ENCODE measurements around the gene SH2D3A. TPM values are rescaled to one million over a fixed set of nuclear protein-coding genes. Genes with fewer than 3 reads are reported as not detected.

Gene SH2D3A
- total RNA-seq, 2 donors from 2014 or later = 43.8 to 50.3 TPM

DNA sequence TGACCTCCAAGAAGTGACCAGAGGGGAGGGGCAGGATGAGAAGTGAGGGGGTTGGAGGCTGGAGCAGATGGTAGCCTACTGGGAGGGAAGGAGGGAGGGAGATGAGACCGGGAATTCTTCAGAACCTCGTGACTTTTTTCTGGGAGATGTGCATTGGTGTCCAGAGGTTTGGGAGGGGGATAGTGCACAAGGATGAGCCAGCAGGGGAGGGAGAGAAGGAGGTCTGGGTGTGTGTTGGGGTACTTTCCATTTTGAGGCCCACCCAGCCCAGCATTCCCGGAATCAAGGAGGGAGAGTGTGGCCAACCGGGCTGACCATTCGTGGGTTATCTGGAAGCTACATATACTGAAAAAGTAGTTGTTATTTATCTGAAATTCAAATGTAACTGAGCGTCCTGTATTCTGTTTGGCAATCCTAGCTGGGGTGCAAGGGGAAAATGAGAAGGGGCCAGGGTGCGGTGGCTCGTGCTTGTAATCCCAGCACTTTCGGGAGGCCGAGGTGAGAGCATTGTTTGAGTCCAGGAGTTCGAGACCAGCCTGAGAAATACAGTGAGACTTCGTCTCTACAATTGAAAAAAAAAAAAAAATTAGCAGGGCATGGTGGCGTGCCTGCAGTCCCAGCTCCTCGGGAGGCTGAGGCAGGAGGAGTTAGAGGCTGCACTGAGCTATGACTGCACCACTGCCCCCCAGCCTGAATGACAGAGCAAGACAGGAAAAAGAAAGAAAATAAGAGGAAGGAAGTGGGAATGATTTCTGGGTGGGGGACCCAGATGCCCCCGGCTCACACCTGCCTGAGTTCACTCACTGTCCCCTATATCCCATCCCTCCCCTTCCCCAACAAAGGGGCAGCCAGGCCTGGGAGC lies 42.4 kb downstream of the SH2D3A start:
- no peak overlapping the region for H3K27ac Mint-ChIP-seq

DNA sequence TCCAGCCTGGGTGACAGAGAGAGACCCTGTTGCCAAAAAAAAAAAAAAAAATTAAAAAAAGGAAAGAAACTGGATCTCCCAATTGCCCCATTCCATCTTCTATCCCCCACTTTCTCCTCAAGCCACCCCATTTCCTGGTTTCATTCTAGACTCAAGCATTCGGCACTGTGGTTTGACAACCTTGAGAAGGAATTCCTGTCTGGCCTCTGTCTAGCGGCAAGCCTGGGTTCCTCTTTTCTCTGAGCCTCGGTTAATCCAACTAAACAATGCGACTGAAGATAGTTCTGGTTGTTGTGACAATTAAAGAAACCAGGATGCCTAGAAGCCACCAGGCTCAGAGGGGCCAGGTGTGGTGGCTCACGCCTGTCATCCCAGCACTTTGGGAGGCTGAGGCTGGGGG lies 43.5 kb downstream of the SH2D3A start:
- H3K9me3 ChIP-seq (ENCODE audit: control insufficient read depth, low read length, poor library complexity, severe bottlenecking) = no peaks in the 10 kb centered on the region
- peaks cover 3% of the 10 kb centered on the region for H3K36me3 Mint-ChIP-seq (ENCODE audit: low read depth)
- ATAC-seq = no peak
- H3K27ac Mint-ChIP-seq = no peak overlapping the region
- peaks cover 19% of the 10 kb centered on the region for H3K4me1 Mint-ChIP-seq
- H3K27me3 Mint-ChIP-seq = no peaks in the 10 kb centered on the region
- no peak overlapping the region for H3K4me3 Mint-ChIP-seq
- DNase-seq = no peak

More for the DNA sequence above, 42.4 kb downstream of the SH2D3A start:
- ATAC-seq (no peak), DNase-seq (no peak)
- H3K36me3 Mint-ChIP-seq (ENCODE audit: low read depth) = no peaks in the 10 kb centered on the region
- H3K27me3 Mint-ChIP-seq = no peaks in the 10 kb centered on the region
- no peaks in the 10 kb centered on the region for H3K9me3 ChIP-seq (ENCODE audit: control insufficient read depth, low read length, poor library complexity, severe bottlenecking)
- peaks cover 15% of the 10 kb centered on the region for H3K4me1 Mint-ChIP-seq
- no peak overlapping the region for H3K4me3 Mint-ChIP-seq

DNA sequence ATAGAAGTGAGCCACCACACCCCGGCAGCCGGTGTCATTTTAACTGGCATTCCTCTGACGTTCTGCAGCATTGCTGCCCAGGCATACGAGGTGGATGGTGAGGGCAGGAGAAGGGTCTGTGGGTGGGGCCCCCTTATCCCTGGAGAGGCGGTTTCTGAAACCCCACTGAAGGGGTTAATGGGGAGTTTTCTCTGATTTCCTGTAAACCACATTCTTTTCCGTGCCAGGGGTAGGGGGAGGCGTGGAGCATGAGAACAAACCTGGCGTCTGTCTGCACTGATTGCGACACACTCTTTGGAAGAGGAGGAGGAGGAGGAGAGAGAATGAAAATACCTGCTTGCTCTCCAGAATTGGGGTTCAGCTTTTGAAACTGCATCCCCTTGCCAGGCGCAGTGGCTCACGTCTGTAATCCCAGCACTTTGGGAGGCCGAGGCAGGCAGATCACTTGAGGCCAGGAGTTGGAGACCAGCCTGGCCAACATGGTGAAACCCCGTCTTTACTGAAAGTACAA lies 44.1 kb downstream of the SH2D3A start:
- ATAC-seq = no peak
- H3K9me3 ChIP-seq (ENCODE audit: control insufficient read depth, low read length, poor library complexity, severe bottlenecking) = no peaks in the 10 kb centered on the region
- Mint-ChIP-seq H3K27ac (no peak overlapping the region), H3K4me3 (no peak overlapping the region), H3K36me3 (ENCODE audit: low read depth) (peaks cover 3% of the 10 kb centered on the region), H3K27me3 (no peaks in the 10 kb centered on the region), H3K4me1 (peaks cover 16% of the 10 kb centered on the region)
- DNase-seq = no peak

DNA sequence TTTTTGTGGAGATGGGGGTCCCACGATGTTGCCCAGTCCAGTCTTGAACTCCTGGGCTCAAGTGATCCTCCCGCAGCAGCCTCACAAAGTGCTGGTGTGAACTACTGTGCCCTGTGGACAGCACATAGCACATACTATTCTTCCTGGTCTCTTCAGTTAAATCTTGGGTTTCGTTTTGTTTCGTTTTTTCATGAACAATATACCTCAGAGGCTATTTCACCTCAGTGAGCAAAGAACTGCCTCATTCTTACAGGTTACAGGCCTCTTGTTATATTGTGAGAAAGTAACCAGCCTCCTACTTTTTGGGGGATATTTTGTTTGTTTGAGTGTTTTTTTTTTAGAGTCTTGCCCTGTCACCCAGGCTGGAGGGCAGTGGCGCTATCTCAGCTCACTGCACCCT lies 45.5 kb downstream of the SH2D3A start:
- Mint-ChIP-seq H3K4me3 (no peak overlapping the region), H3K4me1 (peaks cover 20% of the 10 kb centered on the region), H3K36me3 (ENCODE audit: low read depth) (peaks cover 3% of the 10 kb centered on the region), H3K27ac (no peak overlapping the region), H3K27me3 (no peaks in the 10 kb centered on the region)
- DNase-seq (no peak), ATAC-seq (no peak)
- H3K9me3 ChIP-seq (ENCODE audit: control insufficient read depth, low read length, poor library complexity, severe bottlenecking) = no peaks in the 10 kb centered on the region

DNA sequence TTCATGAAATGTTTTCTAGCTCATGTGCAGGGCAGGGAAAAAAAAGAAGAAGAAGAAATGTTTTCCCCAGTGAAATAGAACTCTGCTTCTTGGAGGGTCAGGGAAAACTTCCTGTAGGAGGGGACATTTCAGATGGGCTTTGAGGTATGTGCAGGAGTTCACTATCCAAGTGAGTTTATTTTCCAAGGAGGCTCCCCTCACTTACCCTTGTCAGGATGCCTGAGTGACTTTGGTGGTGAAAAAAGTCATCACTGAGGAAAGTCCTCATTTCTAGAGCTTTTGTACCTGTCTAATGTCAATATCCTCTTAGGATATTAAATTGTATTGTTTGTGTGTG lies 46.1 kb downstream of the SH2D3A start:
- DNase-seq = no peak
- H3K27ac Mint-ChIP-seq = no peak overlapping the region
- no peak overlapping the region for H3K4me3 Mint-ChIP-seq
- no peak for ATAC-seq
- H3K36me3 Mint-ChIP-seq (ENCODE audit: low read depth) = peaks cover 3% of the 10 kb centered on the region
- H3K4me1 Mint-ChIP-seq = peaks cover 23% of the 10 kb centered on the region
- H3K27me3 Mint-ChIP-seq = no peaks in the 10 kb centered on the region
- H3K9me3 ChIP-seq (ENCODE audit: control insufficient read depth, low read length, poor library complexity, severe bottlenecking) = no peaks in the 10 kb centered on the region

DNA sequence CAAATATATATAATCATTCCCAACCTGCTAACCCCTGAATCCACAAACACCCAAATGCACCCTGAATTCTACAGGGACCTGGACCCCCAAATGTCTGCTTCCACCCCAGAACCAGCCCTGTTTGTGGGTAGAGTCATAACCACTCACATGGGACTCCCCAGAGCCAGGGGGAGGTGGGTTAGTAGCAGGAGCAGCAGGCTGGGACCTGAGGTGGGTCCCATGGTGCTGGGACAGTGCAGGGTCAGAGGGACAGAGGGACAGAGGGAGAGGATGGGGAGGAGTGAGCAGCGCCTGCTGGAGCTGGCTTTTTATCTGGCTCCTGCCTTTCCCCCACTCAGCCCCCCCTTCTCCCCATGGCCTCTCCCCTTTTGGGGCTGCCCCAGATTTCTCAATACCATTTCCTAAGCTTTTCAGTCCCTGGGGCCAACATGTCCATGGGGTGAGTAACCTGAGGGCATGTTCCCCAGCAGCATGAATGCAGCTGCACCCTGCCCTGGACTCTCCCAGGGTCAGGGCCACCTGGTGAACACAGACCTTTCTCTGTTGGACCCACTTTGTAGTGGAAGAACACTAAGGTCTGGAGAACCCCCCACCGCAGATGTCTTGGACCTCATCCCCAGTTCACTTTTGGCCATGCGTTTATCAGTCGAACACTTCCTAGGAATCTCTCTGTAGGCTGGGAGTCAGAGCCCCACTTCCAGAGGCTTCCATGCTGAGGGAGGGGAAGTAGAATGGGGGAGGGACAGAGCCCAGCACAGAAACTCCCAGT lies 46.7 kb downstream of the SH2D3A start, which contains the start of gene C3:
C3 (minus strand) TSS at position 282 of the 769 bp plus-strand sequence; CDS start at position 221, 61 bp downstream.
- ATAC-seq = no peak
- H3K27me3 Mint-ChIP-seq = no peaks in the 10 kb centered on the region
- H3K4me1 Mint-ChIP-seq = peaks cover 23% of the 10 kb centered on the region
- no peaks in the 10 kb centered on the region for H3K9me3 ChIP-seq (ENCODE audit: control insufficient read depth, low read length, poor library complexity, severe bottlenecking)
- H3K27ac Mint-ChIP-seq = no peak within 1 kb of the TSS
- peaks cover 3% of the 10 kb centered on the region for H3K36me3 Mint-ChIP-seq (ENCODE audit: low read depth)
- no peak for DNase-seq
- no peak within 1 kb of the TSS for H3K4me3 Mint-ChIP-seq

DNA sequence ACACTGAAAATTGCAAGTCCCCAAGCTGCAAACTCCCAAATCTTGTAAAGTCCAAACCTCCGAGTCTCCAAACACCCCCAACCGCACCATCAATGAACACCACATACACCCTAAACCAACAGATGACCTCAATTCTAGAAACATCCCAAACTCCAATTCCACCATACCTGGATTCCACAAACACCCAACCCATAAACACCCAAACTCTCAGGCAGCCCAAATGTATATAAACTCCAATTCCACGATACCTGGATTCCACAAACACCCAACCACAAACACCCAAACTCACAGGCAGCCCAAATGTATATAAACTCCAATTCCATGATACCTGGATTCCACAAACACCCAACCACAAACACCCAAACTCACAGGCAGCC lies 47.3 kb downstream of the SH2D3A start:
- peaks cover 21% of the 10 kb centered on the region for H3K4me1 Mint-ChIP-seq
- no peak overlapping the region for H3K4me3 Mint-ChIP-seq
- H3K27me3 Mint-ChIP-seq = no peaks in the 10 kb centered on the region
- no peak overlapping the region for H3K27ac Mint-ChIP-seq
- peaks cover 3% of the 10 kb centered on the region for H3K36me3 Mint-ChIP-seq (ENCODE audit: low read depth)
- DNase-seq (no peak), ATAC-seq (no peak)
- no peaks in the 10 kb centered on the region for H3K9me3 ChIP-seq (ENCODE audit: control insufficient read depth, low read length, poor library complexity, severe bottlenecking)

DNA sequence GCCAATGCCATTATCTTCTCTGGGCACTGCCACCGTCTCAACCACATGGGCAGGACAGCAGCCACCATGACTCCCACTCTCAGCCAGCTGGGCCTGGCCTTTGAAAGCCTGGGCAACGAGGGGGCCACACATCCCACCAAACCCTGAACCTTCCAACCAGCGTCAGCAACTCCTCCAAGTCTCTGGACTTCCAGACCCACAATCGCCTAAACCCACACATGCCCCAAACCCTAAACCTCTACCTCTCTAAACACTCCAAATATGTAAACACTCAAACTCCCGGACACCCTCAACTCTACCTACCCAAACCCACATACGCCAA lies 47.7 kb downstream of the SH2D3A start:
- no peaks in the 10 kb centered on the region for H3K27me3 Mint-ChIP-seq
- H3K9me3 ChIP-seq (ENCODE audit: control insufficient read depth, low read length, poor library complexity, severe bottlenecking) = no peaks in the 10 kb centered on the region
- DNase-seq = no peak
- ATAC-seq = no peak
- peaks cover 3% of the 10 kb centered on the region for H3K36me3 Mint-ChIP-seq (ENCODE audit: low read depth)
- H3K4me3 Mint-ChIP-seq = no peak overlapping the region
- no peak overlapping the region for H3K27ac Mint-ChIP-seq
- H3K4me1 Mint-ChIP-seq = peaks cover 19% of the 10 kb centered on the region

DNA sequence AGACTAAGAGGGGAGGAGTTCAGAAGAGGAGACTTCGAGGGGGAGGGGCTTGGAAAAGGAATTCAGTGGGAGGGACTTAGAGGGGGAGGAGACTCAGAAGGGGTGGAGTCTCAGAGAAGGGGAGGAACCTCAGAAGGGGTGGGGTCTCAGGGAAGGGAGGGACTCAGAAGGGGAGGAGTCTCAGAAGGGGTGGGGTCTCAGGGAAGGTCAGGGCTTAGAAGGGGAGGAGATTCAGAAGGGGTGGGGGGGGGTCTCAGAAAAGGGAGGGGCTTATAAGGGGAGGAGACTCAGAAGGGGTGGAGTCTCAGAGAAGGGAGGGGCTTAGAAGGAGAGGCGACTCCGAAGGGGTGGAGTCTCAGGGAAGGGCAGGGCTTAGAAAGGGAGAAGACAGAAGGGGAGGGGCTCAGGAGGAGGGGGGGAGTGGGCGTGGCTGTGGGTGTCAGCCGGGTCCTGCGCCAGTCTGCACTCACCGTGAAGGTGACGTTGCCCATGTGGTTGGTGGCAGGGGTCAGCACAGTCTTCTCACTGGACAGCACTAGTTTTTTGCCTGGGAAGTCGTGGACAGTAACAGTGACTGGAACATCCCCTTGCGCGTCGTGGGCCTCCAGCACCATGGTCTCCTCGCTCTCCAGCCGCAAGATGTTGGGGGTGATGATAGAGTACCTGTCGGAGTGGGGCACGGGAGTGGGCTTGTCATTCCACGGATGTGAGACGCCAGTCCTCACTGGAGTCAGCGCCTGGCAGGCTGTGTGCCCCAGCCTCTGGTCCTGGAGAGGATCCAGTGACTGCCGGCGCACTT lies 48.3 kb downstream of the SH2D3A start:
- ATAC-seq (peak; percentile 86), DNase-seq (no peak)
- H3K4me1 Mint-ChIP-seq = peaks cover 17% of the 10 kb centered on the region
- peaks cover 3% of the 10 kb centered on the region for H3K36me3 Mint-ChIP-seq (ENCODE audit: low read depth)
- no peak overlapping the region for H3K4me3 Mint-ChIP-seq
- H3K27me3 Mint-ChIP-seq = no peaks in the 10 kb centered on the region
- no peak overlapping the region for H3K27ac Mint-ChIP-seq
- H3K9me3 ChIP-seq (ENCODE audit: control insufficient read depth, low read length, poor library complexity, severe bottlenecking) = no peaks in the 10 kb centered on the region

DNA sequence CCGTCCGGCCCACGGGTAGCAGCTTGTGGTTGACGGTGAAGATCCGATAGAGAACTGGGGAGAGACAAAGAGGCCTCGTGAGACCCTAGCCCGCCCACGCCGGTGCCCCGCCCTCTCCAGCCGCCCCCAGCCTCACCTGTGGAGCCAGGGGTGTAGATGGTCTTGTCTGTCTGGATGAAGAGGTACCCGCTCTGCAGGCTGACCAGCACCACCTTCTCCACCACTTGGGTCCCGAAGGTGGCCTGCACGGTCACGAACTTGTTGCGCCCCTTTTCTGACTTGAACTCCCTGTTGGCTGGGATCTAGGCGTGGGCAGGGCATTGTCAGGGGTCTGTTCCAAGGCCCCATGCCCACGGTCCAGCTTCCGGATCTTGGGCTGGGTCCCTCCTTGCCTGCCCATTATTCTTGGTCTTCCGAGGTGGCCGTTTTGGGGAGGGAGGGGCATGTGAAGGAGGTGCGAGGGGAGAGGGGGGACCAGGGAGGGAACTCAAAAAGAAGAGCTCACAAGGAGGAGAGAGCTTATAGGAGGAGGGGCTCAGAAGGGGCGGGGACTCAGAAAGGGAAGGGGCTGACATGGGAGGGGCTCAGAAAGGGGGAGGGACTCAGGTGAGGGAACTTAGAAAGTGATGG lies 49.0 kb downstream of the SH2D3A start:
- Mint-ChIP-seq H3K27me3 (no peaks in the 10 kb centered on the region), H3K36me3 (ENCODE audit: low read depth) (peaks cover 3% of the 10 kb centered on the region), H3K4me1 (peaks cover 17% of the 10 kb centered on the region), H3K4me3 (no peak overlapping the region), H3K27ac (no peak overlapping the region)
- ATAC-seq = no peak
- no peaks in the 10 kb centered on the region for H3K9me3 ChIP-seq (ENCODE audit: control insufficient read depth, low read length, poor library complexity, severe bottlenecking)
- DNase-seq = no peak

DNA sequence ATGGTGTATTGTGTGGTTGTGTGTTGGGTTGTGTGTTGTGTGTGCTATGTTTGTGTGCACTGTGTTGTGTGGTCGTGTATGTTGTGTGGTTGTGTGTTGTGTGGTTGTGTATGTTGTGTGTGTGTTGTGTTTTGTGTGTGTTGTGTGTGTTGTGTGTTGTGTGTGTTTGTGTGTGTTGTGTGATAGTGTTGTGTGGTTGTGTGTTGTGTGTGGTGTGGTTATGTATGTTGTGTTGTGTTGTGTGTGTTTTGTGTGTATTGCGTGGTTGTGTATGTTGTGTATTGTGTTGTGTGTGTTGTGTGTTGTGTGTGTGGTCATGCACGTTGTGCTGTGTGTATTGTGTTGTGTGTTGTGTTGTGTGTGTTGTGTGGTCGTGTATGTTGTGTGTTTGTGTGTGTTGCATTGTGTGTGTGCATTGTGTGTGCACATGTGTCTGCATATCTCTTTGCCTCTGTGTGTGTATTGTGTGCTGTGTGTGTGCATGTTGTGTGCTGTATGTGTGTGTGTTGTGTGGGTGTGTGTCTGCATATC lies 49.7 kb downstream of the SH2D3A start:
- Mint-ChIP-seq H3K4me3 (no peak overlapping the region), H3K27me3 (no peaks in the 10 kb centered on the region), H3K36me3 (ENCODE audit: low read depth) (peaks cover 3% of the 10 kb centered on the region), H3K4me1 (peaks cover 16% of the 10 kb centered on the region), H3K27ac (no peak overlapping the region)
- ATAC-seq (no peak), DNase-seq (no peak)
- no peaks in the 10 kb centered on the region for H3K9me3 ChIP-seq (ENCODE audit: control insufficient read depth, low read length, poor library complexity, severe bottlenecking)

DNA sequence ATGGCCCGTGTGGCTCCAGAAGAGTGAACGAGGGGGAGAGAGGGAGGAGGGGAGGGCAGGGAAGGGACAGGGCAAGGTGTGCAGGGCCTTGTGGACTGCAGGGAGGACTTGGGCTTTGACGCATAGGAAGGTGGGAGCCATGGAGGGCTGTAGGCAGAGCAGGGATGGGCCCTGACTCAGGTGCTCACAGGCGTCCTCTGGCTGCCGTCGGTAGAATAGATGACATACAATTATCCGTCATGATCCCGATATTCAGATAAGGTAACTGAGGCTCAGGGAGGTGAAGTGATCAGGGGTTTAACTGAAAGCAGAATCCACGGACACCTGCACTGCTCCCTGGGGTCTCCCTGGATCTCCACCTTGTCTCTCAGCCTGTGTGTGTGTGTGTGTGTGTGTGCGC lies 50.2 kb downstream of the SH2D3A start:
- H3K4me3 Mint-ChIP-seq = no peak overlapping the region
- H3K9me3 ChIP-seq (ENCODE audit: control insufficient read depth, low read length, poor library complexity, severe bottlenecking) = no peaks in the 10 kb centered on the region
- H3K36me3 Mint-ChIP-seq (ENCODE audit: low read depth) = peaks cover 3% of the 10 kb centered on the region
- DNase-seq (no peak), ATAC-seq (no peak)
- peak overlapping the region; percentile 27 for H3K27ac Mint-ChIP-seq
- H3K27me3 Mint-ChIP-seq = no peaks in the 10 kb centered on the region
- peaks cover 16% of the 10 kb centered on the region for H3K4me1 Mint-ChIP-seq
